HG02759 (cell line): ENCODE data around the gene SPATA19.

ENCODE experiments used
- ATAC-seq: cut with Tn5 transposase; IDR thresholded peaks from one replicate; pipeline ENCODE4 v1.9.1; 2021; ENCODE audit warnings: mild to moderate bottlenecking, moderate library complexity; ENCODE audit not compliant: unreplicated experiment

Gene SPATA19

GRCh38 chr11:133840479-133840941 is 4.8 kb downstream of the SPATA19 start:
- ATAC-seq = no peak

DNA sequence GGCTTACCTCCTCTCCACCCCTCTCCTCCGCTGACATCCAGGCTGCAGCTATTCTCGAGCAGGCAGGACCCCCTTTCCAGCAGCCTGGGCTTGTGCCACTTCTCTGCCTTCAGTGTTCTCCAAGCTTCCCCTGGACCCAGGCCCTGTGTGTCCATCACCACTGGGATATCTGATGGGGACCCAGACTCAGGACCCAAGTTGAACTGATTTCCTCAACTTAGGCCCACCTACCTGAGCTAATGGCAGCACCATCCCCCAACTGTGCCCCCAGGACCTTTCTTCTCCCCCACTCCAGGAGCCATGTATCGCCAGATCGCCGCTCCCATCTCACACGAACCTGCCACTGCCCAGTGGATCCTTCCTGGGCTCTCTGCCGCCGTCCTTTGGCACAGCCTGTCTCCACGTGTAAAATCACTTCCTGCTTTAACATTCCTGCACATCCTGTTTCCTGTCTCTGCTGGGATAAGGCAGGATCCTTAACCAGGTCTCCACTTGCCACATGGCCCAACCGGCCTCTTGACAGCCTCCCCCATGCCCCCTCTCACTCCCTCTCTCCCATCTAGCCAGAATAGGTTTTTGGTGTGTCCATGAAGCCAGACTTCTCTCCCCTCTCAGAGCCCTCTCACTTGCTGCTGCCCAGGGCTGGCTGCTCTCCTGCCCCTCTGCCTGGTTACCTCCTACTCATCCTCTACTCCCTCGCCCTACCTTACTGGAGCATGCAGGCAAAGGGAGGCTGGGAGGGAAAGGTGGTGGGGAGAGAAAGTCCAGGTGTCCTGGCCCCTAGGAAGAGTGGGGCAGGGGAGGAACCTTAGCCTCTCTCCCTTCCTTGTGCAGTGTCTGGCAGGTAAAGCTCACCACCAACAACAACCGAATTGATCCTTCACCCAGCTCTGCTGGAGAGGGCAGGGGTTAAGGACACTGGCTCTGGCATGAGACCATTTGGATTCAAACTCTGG is 9.4 kb downstream of the SPATA19 start:
- ATAC-seq = peak; percentile 4

GRCh38 chr11:133834682-133835592 is 10.4 kb downstream of the SPATA19 start:
- ATAC-seq = peak; percentile 88

- ATAC-seq = no peak
Observed at GRCh38 chr11:133833898-133834681, 11.2 kb downstream of the SPATA19 start.

DNA sequence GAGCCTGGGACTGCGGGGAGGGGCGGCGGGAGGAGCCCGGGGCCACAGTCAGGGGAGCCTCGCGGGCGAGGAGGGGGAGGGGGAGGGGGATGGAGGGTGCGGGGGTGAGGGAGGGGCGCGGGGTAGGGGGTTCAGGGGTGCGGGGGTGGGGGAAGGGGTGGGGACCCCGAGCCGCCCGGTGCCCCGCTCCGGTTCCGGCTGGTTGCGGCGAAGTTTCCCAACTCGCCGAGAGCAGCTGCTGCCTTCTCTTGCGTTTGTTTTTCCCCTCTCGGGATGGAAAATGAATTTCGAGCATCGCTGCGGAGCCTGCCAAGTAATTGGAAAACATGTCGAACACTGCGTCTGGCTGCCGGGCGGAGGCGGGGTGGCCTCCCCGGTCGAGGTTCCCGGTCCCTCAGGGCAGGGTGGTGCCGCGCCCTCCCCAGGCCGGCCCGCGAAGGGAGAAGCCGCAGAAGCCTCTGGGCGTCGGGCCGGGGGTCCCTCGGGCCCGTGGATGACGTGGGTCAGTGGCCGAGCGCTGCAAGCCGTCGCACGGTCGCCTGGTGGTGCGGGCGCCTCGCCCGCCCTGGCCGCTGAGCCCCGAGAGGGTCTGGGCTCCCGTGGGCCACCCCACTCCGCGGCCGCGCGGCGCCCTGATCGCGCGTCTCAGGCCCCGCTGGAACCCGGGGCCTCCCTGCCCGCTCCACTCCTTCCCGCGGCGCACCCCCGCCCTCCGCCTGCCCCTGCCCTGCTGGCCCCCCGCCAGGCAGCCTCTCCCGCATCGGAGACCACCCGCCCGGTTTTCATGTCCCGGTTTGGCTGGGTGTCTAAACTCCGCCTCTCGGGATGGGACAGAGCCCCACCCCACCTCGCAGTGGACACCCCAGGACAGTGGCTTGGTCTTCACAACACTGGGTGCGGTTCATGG is 12.1 kb downstream of the SPATA19 start:
- no peak for ATAC-seq

GRCh38 chr11:133832096-133832990 is 13.0 kb downstream of the SPATA19 start:
- no peak for ATAC-seq

- no peak for ATAC-seq
Observed at GRCh38 chr11:133830931-133831907, 14.1 kb downstream of the SPATA19 start.

DNA sequence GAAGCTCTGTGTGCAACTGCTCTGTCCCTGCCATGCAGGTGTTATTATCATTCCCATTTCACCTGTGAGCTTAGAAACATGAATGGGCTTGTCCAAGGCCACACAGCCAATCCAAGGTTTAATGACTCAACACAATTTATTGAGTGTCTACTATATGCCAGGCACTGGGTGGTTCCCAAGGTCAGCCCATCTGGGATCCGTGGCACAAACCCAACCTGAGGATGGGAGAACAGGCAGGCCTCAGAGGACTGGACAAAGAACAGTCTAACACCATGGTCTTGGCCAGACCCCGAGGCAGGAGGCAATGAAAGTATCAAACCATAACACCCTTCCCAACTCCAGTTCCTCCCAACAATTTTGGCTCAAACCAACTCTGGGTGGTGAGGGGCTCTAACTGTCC is 15.7 kb downstream of the SPATA19 start:
- ATAC-seq = no peak

- no peak for ATAC-seq
Observed at GRCh38 chr11:133828871-133829270, 16.4 kb downstream of the SPATA19 start.

- no peak for ATAC-seq
Observed at GRCh38 chr11:133827556-133827955, 17.8 kb downstream of the SPATA19 start.

DNA sequence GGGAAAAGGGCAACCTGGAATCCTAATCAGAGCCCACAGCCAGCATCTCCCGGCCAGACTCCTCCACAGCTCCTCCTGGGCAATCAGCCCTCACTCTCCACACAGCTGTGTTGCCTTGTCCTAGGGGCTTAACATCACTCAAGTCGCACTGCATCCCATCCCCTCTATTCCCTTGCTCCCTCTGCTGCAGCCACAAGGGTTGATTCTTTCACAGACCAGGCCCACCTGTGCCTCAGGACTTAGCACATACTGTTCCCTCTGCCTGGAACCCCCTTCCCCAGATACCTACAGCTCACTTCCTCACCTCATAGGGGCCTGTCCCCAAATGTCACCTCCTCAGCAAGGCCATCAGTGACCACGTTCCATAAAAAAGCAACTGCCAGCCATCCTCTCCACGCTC is 18.4 kb downstream of the SPATA19 start:
- ATAC-seq = no peak

DNA sequence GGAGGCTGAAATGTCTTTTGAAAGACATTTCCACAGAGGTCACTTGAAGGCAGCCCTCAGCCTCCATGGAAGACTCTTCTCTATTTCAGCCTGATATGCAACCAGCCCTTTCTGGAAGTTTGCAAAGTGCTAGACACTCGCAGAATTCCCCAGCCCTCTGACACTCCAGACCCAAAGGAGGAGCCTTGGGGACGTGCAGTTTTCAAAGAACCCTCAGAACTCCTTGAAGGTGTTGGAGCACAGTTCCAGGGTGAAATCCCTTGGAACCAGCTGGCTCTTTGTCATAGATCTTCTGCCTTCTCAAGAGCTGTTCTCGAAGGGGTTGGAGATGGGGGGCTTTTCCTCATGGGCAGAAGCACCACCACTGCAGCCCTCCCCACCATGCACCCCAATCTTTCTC is 19.6 kb downstream of the SPATA19 start:
- ATAC-seq = no peak

- no peak for ATAC-seq
Observed at GRCh38 chr11:133825156-133825555, 20.2 kb downstream of the SPATA19 start.

- no peak for ATAC-seq
Observed at GRCh38 chr11:133824593-133824992, 20.7 kb downstream of the SPATA19 start.

- ATAC-seq = no peak
Observed at GRCh38 chr11:133823614-133824013, 21.7 kb downstream of the SPATA19 start.

DNA sequence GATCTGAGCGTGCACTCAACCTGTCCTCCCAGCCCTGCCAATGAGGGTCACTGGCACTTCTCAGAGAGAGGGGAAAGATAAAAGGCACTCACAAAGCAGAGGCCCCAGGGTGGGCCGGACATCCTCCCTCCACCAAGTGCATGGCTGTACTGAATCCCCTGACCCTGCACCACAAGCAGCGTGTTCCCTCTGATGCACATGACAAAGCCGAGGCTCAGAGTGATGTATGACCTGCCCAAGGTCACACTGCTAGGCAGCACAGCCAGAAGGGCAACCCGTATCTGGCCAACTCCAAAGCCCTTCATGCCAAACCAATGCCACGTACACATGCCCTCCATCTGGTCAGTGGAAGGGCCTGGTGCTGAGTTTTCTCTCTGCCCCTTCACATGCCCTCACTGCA is 22.1 kb downstream of the SPATA19 start:
- ATAC-seq = no peak

DNA sequence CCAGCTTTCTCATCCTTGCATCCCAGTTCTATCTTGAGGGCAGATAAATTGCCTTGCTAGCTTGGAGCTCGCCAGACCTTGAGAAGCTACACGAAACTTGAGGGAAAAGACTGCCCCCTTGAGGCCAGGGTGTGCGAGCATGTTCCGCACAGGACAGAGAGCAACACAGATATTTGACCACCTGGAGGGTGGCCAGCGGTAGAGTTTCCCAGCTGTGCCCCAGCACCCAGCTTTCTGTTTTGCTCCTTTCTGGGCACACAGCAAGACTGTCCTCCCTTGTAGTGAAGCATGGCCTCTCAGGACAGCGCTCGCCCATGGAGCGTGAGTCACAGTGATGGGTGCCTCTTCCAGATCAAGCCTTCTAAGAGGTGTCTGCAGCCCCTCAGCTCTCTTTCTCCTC is 23.5 kb downstream of the SPATA19 start:
- peak; percentile 83 for ATAC-seq
